GM19238 (cell line): ENCODE data around the gene DDX10.

ENCODE experiments used
- DNase-seq: peaks from one replicate; pipeline ENCODE4 v3.0.0; 2011; ENCODE audit warnings: low spot score; ENCODE audit not compliant: insufficient read length

The DDX10 gene

DNA sequence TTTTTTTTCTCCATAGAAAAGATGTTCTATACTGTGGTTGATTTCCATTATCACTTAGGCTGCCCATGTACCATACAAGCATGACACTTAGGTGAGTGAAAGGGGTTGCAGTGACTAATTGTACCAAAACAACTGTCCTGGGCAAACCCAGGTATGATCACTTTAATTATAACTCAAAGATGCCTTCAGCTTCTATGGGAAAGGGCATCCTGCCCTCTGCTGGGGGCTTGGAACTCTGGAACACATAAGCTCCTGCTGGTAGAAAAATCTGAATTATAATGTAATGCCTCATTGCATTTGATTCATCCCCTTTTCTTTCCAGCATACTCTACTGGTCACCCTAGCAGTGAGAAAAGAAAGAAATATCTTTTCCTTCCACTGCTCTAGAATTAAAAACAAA lies 206.3 kb downstream of the DDX10 start:
- DNase-seq: no peak

DNA sequence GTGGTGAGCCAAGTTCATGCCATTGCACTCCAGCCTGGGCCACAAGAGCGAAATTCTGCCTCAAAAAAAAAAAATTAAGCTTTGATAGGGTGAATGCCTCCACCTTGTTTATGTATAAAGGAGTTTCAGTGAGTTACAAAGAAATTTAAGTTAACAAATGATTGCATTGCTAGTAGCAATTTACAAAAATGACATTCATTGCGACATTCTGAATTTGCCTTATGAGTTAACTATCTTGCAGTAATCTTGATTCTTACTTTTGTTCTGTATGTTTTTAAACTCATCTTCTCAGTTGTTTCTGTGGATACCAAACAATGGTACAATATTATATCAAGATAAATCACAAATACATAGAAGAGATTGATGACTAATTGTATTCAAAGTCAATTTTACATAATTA lies 207.0 kb downstream of the DDX10 start:
- no peak for DNase-seq

DNA sequence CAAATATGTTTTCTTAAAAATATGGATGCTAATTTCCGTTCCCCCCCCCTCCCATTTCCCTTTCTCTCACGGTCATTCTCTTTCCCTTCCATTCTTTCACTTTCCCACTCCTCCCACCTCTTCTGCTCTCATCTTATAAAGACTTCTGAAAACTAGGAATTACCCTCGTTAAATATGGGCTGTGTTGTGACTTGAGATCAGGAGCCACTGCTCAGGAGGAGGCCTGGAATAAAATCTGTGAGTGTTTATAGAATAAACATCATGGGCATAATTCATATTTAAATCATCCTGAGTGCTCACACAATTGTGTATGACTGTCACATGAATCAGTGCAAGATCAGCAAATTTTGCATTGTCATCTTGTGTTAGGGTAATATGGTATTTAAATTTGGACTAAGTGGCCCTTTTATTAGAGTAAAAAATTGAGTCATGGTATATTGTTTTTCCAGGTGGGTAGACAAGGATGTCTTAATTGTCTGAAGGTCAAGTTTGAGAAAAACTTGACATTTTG lies 208.0 kb downstream of the DDX10 start:
- DNase-seq: no peak

DNA sequence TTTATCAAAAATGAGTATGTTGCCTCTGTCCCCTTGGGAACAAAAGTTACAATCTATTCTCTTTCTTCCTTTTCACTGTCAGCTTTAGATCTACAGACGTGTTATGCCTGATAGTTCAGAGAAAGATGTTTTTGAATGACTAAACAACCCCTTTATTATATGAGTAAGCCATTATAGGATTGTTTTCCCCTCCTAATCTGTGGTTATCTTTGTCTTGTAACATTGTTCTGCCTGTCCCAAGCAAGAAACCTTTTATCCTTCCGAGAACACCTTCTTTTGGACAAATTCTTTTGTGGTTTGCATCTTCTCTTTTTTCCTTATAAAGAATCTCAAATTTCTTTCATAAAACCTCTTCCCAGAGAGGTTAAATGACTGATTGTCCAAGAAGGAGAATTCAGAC lies 208.4 kb downstream of the DDX10 start:
- no peak for DNase-seq

DNA sequence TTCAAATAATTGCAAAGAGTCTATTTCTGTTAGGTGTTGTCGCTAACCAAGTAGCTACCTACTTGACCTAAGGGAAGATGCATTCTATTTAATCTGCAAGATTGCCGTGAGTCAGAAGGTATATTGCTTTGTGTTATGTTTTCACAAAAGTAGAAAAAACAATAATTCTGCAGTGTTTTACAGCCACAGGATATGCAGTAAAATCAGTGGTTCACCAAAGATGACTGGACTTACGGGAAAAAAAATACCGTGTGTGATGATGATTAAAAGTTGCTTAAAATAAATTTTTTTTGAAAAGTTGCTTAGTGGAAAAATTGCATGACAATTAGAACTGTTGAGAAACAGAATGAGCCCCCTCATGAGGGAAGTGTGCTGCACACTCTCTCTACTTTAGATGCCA lies 209.1 kb downstream of the DDX10 start:
- no peak for DNase-seq

DNA sequence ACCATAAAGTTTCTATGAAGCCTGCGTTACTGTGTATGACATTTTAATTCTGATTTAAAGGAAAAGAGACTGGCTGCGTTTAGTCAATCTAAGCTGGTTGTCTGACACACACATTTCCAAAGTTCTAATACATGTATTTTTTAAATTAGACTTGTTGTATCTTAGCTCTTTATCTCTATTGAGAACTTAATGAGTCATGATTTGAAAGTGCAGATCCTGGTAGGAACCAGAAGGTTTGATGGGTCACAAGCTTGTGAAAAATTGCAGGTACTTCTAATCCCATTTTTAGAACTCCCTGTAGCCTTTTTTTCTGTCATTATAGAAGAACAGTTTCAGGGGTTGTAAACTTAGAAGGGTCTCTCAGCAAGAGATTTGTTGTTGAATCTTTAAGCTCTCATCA lies 210.3 kb downstream of the DDX10 start:
- no peak for DNase-seq

DNA sequence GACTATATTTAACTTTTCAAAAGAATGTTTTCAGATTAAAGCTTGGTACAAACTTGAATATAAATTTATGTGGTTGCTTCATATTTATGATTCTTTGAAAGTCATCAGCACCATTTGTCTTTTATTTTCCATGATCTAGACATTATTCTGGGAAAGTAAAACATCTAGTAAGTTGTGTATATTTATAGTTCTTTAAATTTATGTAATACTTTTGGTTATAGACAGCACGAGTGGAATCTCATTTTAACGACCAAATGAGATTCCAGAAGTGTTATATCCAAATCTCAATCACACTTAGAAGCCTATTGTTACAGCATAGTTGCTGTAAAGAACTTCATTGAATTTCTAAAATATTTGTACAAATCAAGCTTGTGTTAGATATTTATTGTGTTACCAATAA lies 212.3 kb downstream of the DDX10 start:
- no peak for DNase-seq

DNA sequence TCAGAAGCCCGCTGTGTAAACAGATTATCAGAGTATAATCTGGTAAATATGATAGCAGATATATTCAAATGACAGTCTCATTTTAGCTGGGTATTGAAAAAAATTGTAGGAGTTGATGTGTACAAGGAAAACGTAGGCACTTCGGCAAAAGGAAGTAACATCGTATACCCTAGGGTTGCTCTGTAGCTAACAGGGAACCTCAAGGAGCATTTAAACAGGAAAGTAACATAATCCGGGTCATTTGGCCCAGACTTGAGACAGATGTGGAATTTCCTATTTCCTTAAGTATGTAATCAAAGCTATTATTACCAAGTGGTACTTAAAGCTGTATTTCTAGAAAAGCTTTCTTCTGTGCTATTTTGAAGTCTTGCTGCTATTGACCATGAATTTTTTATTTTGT lies 215.6 kb downstream of the DDX10 start:
- DNase-seq: no peak

DNA sequence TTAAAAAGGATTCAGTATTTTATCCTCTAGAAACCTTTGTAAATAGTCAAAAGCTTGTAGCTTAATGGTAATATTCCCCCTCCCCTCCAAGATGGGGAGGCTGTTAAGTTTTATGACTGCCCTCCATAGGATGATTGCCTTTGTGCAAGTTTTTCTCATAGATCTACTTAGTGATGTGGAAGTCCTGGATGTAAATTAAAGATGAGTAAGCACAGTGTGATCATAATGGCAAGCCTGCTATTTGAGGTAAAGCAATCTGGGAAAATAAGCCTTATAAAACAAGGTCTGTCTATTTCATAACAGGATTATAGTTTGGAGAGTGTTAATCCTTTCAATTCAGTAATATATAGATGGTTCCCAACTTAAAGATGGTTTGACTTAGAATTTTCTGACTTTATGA lies 216.3 kb downstream of the DDX10 start:
- DNase-seq: no peak

DNA sequence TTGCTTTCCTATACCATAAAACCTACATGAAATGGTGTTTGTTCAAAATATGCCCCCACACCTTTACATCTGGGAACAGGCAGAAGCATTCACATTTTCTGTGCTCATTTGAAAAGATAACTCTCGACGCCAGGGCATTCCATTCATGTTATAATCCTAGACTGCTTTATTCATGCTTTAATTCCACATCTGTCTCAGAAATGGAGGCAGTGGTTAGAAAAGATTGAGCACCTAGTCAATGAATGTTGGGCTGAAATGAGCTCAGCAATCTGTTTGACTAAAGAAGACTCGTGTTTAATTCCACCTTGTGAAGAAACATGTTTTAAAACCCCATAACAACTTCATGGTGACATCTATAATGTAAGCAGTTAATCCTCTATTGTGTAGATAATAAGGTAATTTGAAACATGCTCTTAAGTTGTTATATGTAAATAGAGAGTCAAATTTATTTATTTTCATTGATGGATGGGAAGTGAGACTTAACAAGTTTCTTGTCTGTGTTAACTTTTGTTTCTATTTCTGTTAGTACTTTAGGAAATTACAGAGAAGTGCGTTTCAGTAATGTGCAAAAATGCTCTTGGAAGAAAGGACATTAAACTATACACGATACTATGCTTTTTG lies 217.5 kb downstream of the DDX10 start:
- no peak for DNase-seq

DNA sequence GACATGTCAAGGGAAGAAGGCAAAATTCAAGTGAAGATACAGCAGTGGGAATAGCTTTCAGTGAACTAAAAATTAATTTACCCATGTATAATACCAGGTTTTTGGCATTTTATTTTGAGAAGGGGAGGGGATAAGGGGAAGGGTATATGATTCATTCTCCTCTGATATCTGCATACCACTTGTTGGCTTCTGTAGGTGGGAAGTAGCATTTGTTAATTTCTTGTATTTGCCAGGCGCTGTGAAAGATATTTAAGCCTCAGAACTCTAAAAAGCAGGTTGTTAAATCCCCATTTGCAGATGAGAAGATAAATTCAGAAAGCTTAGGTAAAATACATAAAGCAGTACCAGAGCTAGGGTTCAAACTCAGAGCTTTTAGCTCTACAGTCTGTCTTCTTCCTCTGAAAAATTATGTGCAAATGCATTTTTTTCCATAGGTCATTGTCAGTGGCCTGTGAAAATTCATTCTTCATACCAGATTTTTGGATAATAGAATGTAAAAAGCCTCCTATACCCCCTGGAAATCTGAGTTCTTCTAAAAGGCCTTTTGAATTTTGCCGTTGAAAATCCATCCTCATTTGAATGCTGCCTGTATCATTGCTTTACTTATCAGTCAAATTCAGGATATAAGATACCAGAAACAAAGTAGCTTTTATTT lies 221.3 kb downstream of the DDX10 start:
- DNase-seq: no peak

DNA sequence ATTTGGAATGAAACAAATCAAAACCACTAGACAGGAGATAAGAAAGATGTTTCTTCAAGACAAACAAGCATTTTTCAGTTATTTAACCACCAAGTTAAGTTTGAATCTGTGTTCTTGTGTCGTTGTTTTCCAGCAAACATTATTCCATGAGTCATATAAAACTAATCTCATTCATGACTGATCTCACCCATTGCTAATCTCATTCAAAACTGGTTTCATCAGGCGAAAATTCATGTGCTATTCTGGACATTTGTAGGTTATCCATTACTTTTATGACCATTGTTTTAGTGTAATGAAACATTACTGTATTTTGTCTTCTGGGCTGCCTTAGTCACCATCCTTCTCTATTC lies 221.8 kb downstream of the DDX10 start:
- no peak for DNase-seq

DNA sequence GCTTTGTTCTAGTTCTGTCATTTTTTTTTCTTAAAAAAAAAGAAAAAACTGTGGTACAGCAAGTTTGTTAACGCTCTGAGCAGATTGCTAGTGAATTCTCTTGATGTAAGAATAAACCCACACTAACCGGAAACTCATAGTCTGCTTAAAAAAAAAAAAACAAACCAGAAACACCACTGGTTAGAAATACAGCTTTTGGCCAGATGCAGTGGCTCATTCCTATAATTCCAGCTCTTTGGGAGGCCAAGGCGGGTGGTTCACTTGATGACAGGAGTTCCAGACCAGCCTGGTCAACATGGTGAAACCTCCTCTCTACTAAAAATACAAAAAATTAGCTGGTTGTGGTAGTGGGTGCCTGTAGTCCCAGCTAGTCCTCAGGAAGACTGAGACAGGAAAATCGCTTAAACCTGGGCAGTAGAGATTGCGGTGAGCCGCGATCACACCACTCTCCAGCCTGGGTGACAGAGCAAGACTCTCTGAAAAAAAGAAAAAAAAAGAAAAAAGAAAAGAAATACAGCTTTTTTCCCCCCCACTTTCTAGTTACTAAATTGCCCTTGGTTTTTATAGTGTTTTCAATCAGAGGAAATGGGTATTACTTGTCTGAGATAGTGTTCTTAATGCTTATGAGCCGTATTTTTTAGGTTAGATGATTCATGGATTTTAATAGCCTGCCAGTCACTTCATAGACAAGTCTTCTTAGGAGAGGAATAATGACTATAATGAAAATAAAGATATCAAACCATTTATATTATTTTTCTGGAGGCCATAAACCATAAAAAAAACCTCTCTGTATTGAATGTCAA lies 222.8 kb downstream of the DDX10 start:
- DNase-seq: no peak

DNA sequence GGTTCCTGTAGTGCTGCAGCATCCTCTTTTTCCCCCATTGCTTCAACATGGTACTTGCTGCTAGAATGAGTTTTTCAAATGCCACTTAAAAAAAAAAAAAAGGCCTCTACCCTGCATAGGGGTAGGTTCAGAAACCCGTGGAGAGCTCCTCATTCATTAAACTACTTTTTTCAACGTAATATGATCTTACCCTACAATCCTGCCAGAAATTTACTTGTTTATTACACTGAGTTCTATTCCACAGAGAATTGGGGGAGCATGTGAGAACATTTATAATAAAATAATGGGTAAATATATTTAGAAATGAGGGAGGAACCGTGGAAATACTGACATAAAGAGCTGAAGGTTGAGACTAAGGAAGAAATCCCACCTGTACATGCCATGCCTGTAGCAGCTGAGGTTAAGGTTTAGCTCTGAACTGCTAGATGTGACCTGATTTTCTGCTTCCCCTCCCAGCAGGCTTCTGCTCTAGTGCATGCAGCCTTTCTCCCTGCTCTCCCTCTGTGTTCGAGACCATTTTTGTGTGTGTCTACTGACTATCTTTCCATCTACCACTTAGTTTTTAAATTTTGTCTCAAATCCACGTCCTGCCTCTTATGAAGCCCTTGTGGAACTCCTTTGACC lies 225.7 kb downstream of the DDX10 start:
- no peak for DNase-seq

DNA sequence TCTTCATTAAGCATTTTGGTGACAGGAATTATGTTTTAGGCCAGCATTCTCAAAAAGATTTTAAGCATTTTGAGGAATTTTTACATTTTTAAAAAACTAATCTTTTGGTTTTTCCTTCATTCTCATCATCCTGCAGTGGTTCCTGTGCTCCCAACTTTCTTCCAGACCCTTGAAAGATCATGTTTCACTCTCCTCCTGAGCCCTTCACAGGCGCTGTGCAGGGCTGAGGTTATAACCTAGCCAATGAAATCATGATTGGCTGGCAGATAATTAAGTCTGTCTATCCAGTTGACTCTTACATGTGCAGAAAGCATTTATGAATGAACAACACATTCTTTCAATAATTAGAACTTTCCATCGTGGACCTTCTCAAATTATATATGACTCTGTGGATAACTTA lies 226.3 kb downstream of the DDX10 start:
- DNase-seq: no peak

DNA sequence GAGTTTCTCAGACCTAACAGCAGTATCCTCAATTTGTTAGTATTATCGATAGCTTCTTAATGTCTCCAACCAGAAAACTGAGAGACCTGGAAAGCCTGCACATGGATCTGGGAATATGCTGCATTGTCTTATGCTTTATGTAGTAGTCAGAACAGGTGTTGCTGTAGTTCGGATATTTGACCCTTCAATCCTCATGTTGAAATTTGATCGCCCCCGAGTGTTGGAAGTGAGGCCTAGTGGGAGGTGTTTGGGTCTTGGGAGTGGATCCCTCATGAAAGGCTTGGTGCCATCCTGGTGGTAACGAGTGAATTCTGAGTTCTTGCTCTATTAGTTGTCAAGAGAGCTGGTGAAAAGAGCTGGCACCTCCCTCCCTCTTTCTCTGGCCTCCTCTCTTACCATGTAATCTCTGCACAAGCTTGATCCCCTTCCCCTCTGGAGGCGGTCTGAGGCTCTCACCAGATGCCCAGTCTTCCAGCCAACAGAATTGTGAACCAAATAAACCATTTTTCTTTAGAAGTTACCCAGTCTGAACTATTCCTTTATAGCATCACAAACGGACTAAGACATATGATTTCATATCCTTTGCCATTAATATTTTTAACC lies 227.1 kb downstream of the DDX10 start:
- no peak for DNase-seq

DNA sequence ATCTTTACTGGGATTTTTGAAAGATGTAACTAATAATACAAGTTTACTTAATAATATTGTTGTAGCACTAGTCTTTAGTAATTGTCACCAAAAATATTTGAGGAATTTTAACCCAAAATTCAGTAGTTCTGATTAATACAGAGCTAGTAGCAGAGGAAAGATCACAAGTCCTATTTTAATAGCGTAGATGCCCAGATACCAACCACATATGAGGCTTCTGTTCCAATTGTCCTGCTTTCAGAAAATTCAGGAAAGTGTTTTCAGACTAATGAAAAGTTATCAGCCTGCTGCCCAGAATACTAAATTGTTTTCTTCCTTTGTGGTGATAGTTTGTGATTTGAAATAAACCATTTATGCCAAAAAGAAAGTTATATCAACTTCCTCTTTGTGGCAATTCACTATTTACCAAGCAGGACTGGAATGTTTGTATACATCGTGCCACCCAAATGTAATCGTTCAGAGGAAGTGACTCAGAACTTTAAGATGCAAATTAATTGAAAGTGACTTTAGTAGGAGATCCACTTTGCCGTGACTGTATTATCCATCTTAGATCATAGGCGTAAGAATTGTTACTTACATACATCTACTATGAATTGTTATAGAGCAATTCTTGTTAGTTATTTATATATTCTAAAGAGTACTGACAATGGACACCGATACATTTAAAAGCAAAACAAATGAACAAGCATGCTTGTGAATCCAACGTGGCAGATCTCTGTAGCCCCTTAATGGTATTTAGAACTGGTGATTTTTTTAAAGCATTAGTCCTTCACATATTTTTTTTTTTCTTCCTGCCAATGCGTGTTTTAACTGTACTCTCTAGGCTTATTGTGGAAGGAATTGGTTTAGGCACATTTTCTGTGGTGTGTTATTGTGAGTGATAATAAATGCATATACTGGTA lies 231.0 kb downstream of the DDX10 start:
- DNase-seq: no peak

DNA sequence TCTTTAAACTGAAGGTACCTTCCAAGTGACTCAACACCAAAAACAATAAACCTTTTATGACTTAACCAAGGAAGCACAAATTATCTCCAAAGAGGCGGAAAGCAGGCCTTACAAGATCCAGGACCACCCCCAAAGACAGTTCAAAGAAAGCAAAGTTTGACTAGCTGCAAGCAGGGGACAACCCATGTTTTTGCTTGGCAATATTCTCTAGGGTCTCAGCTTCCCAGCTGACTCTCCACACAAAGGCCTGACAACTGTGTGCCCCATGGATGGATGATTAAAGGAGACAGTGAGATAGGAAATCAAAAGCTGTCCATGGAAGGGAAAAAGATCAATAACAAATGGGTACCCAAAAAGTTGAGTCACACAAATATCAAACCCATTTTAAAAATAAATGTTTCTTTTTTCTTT lies 232.2 kb downstream of the DDX10 start:
- no peak for DNase-seq

DNA sequence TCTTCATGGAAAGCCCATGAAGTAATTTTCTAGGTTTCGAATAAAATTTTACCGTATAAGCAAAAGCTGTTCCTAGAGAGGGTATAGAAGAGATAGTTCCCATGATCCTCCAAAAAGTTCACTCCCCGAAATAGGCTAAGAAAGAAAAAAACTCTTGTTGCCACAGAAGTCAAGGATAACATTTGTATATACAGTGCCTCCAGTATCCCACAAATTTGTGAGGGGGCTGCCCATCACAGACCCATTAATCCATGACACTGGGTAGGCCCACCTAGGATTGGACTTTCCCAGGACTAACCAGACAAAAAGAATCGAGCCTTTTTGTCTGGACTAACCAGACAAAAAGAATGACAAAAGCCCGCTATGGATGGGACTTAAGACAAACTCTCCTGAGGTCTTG lies 233.0 kb downstream of the DDX10 start:
- no peak for DNase-seq

DNA sequence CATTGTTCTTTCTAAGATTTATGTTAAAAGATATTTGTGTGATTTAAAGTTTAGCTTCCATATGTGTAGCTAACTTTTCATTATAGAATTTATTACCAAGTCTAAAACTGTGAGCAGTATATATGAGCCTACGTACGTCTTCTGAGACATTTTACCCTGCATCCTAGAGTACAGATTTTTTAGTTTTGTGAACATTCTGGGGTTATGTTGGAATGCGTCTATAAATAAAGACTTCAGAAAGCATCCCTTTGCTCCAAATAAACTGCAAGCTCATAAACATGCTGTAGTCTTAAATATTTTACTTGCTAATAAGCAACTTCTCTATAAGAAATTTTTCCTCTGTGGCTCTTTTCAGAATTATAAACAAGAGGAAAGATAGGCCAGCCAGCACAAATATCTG lies 236.5 kb downstream of the DDX10 start:
- DNase-seq: no peak

DNA sequence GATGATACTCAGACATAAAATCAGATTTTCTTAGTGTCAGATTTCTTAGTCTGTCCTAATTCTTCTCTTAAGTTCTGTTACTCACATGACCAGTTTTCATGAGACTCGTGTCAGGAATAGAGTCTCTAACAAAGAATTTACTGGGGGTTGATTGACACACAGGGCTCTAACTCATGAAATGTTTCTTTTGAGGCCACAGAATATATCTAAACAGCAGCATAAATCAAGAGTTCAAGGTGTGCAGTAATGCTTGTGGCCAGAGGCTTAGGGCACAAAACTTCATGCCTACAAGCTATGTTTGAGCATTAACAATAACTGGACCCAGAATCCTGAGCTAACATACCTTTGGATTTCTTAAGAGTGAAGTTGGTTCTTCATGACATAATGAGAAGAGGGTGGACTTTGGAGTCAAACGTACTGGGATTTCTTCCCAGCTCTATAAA lies 237.2 kb downstream of the DDX10 start:
- DNase-seq: no peak
